DMS153 treated with DMSO at 0.1 percent for 48 hours (cell line): ENCODE data around the gene ASCL5.
A peak's percentile ranks its signal among the peaks of the same experiment; 100 is the strongest.
"Not testable (repeated sequence)": the region's sequence is repeated elsewhere in the genome, so short reads cannot be mapped to it uniquely, and the experiment has no call there.

Source experiments
- DNase-seq: peaks from one replicate; lab custom pipeline; 2025; ENCODE audit not compliant: unreplicated experiment; lab: John Stamatoyannopoulos, UW

The ASCL5 gene

GRCh38 chr1:201126832-201127754 lies at the start of gene ASCL5:
Gene ASCL5, minus strand, starts transcription at chr1:201127184. Its CDS starts 11,812 bp downstream, at chr1:201115372.
- DNase-seq = peak; percentile 81

- no peak for DNase-seq
Observed at GRCh38 chr1:201175820-201176500, 49.0 kb upstream of the ASCL5 start.

- no peak for DNase-seq
Observed at GRCh38 chr1:201173736-201174135, 46.8 kb upstream of the ASCL5 start.

- no peak for DNase-seq
Observed at GRCh38 chr1:201172999-201173610, 46.1 kb upstream of the ASCL5 start.

- DNase-seq = no peak
Observed at GRCh38 chr1:201172326-201172725, 45.3 kb upstream of the ASCL5 start.

- DNase-seq = peak; percentile 94
Observed at GRCh38 chr1:201171063-201172036, 44.4 kb upstream of the ASCL5 start.

GRCh38 chr1:201170533-201171062 lies 43.6 kb upstream of the ASCL5 start:
- DNase-seq = peak; percentile 96

- DNase-seq = no peak
Observed at GRCh38 chr1:201169971-201170532, 43.1 kb upstream of the ASCL5 start.

GRCh38 chr1:201169203-201169602 lies 42.2 kb upstream of the ASCL5 start:
- DNase-seq = no peak

- peak; percentile 43 for DNase-seq
Observed at GRCh38 chr1:201167041-201167991, 40.3 kb upstream of the ASCL5 start.

- DNase-seq = no peak
Observed at GRCh38 chr1:201164645-201165044, 37.7 kb upstream of the ASCL5 start.

GRCh38 chr1:201163707-201164106 lies 36.7 kb upstream of the ASCL5 start:
- no peak for DNase-seq

- DNase-seq = not testable (repeated sequence)
Observed at GRCh38 chr1:201163036-201163435, 36.1 kb upstream of the ASCL5 start.

GRCh38 chr1:201157949-201158348 lies 31.0 kb upstream of the ASCL5 start:
- no peak for DNase-seq

- DNase-seq = no peak
Observed at GRCh38 chr1:201156819-201157218, 29.8 kb upstream of the ASCL5 start.

- DNase-seq = no peak
Observed at GRCh38 chr1:201156346-201156745, 29.4 kb upstream of the ASCL5 start.

- DNase-seq = no peak
Observed at GRCh38 chr1:201155354-201155753, 28.4 kb upstream of the ASCL5 start.

GRCh38 chr1:201154389-201155165 lies 27.6 kb upstream of the ASCL5 start, which contains the start of gene TMEM9:
Gene TMEM9, minus strand, starts transcription at chr1:201154474. Its CDS starts 551 bp downstream, at chr1:201153923.
- DNase-seq = peak; percentile 95
